IMR-90 (cell line): ENCODE data around the gene THBS1.

Experiments used
- CTCF ChIP-seq: conservative IDR thresholded peaks from 2 replicates; pipeline ENCODE4 v1.5.1; 2012; ENCODE audit warnings: mild to moderate bottlenecking, low read depth, low read length, improper control_type of control experiment
- FOS ChIP-seq: fragments of 150-350 bp; IDR thresholded peaks from 2 replicates; pipeline ENCODE4 v1.6.1; 2016; ENCODE audit warnings: low read depth, low read length
- RFX5 ChIP-seq: IDR thresholded peaks from 2 replicates; pipeline ENCODE4 v1.8.0; 2012; ENCODE audit warnings: low read depth, mild to moderate bottlenecking, low read length, moderate library complexity
- SMC3 ChIP-seq: fragments of 150-350 bp; IDR thresholded peaks from 2 replicates; pipeline ENCODE4 v1.6.1; 2016; ENCODE audit warnings: low read depth, mild to moderate bottlenecking, antibody characterized with exemption, low read length, moderate library complexity

- TF ChIP-seq CTCF (no peak), FOS (no peak), RFX5 (no peak), SMC3 (no peak)
These were observed 33.0 kb downstream of the THBS1 start for GRCh38 chr15:39613861-39614260.
